Mesothelial cell of epicardium (in vitro differentiated cells): ENCODE measurements around the gene TPRN. TPM values are rescaled to one million over a fixed set of nuclear protein-coding genes. Genes with fewer than 3 reads are reported as not detected.

Experiments
- DNase-seq, 2 experiments: peaks; one replicate each; pipeline ENCODE4 v3.0.0; 2021; ENCODE audit warnings: low spot score in 2 of 2; ENCODE audit not compliant: unreplicated experiment in 2 of 2
- H3K27ac Mint-ChIP-seq: 2 replicates; pipeline ENCODE4 v1.8.0; 2021; ENCODE audit warnings: mixed read lengths
- H3K27me3 Mint-ChIP-seq: 2 replicates; pipeline ENCODE4 v1.8.0; 2021; ENCODE audit warnings: low read depth, mixed read lengths
- H3K36me3 Mint-ChIP-seq: 2 replicates; pipeline ENCODE4 v1.8.0; 2021; ENCODE audit warnings: mixed read lengths
- H3K4me1 Mint-ChIP-seq: 2 replicates; pipeline ENCODE4 v1.8.0; 2021; ENCODE audit warnings: mixed read lengths
- H3K4me3 Mint-ChIP-seq: 2 replicates; pipeline ENCODE4 v1.8.0; 2021; ENCODE audit warnings: mild to moderate bottlenecking, moderate library complexity, mixed read lengths
- H3K9me3 Mint-ChIP-seq: 2 replicates; pipeline ENCODE4 v1.8.0; 2021; ENCODE audit warnings: mixed read lengths
- CTCF ChIP-seq: fragments of 200-600 bp; sonication (generic); IDR thresholded peaks from one replicate; pipeline ENCODE4 v1.5.0; 2021; ENCODE audit warnings: antibody characterized with exemption; ENCODE audit not compliant: unreplicated experiment
- total RNA-seq: library from RNA; stranded (reverse); gene quantifications from 3 replicates; pipeline ENCODE4 v1.2.1, GENCODE V29; 2021

The TPRN gene
- total RNA-seq, 1 donor from 2014 or later = 16.7 TPM

DNA sequence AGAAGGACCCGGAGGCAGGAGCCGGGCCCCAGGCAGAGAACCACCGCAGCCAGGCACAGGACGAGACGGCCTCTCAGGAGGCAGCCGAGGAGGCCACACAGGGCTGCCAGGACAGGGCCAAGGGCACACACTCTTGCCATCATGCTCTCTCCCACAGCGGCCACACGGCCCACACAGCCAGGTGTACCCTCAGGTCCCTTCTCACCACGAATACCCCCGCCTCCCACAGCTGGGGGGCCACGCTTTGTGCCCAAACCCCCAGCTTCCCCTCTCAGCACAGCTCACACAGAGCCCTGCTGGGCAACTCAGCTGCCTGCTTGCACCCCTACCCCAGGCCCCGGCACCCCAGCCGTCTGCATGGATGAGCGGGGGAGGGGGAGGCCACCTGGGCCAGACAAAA, 6.8 kb downstream of the TPRN start:
- Mint-ChIP-seq H3K9me3 (no peaks in the 10 kb centered on the region), H3K36me3 (peaks cover 3% of the 10 kb centered on the region), H3K4me3 (no peak overlapping the region), H3K4me1 (peaks cover 27% of the 10 kb centered on the region), H3K27me3 (no peaks in the 10 kb centered on the region), H3K27ac (no peak overlapping the region)
- no peak for TF ChIP-seq CTCF
- DNase-seq = no peak

DNA sequence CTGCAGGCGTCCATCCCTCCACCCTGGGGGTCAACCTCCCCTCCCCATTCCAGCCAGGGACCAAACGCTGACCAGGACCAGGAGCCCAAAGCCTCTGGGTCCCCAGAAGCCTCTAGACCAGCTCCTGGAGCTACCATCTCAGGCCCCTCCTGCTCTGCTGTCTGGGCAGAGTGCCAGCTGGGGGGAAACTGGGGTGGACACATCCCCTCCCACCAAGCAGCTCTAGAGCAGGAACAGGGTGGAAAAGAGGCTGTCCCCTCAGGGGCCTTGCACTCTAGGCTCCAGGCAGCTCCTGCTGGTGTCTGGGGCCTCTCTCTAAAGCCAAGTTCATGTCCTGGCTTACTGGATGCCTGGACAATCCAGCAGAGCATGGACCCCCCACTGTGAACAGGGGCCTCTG, 7.7 kb downstream of the TPRN start:
- Mint-ChIP-seq H3K36me3 (peaks cover 3% of the 10 kb centered on the region), H3K27me3 (no peaks in the 10 kb centered on the region), H3K4me3 (no peak overlapping the region), H3K9me3 (no peaks in the 10 kb centered on the region), H3K4me1 (peaks cover 23% of the 10 kb centered on the region), H3K27ac (no peak overlapping the region)
- DNase-seq = no peak
- TF ChIP-seq CTCF = no peak

- no peak overlapping the region for H3K4me3 Mint-ChIP-seq
- H3K4me1 Mint-ChIP-seq = peaks cover 27% of the 10 kb centered on the region
- no peak overlapping the region for H3K27ac Mint-ChIP-seq
- no peaks in the 10 kb centered on the region for H3K9me3 Mint-ChIP-seq
- no peaks in the 10 kb centered on the region for H3K27me3 Mint-ChIP-seq
- no peak for DNase-seq
- peaks cover 3% of the 10 kb centered on the region for H3K36me3 Mint-ChIP-seq
- no peak for TF ChIP-seq CTCF
Measured at GRCh38 chr9:137192448-137192780, 8.1 kb downstream of the TPRN start.

GRCh38 chr9:137191691-137192447, 8.7 kb downstream of the TPRN start:
- H3K36me3 Mint-ChIP-seq = peaks cover 3% of the 10 kb centered on the region
- no peak for DNase-seq
- no peaks in the 10 kb centered on the region for H3K27me3 Mint-ChIP-seq
- no peak for TF ChIP-seq CTCF
- no peak overlapping the region for H3K27ac Mint-ChIP-seq
- no peaks in the 10 kb centered on the region for H3K9me3 Mint-ChIP-seq
- H3K4me3 Mint-ChIP-seq = no peak overlapping the region
- peaks cover 32% of the 10 kb centered on the region for H3K4me1 Mint-ChIP-seq

DNA sequence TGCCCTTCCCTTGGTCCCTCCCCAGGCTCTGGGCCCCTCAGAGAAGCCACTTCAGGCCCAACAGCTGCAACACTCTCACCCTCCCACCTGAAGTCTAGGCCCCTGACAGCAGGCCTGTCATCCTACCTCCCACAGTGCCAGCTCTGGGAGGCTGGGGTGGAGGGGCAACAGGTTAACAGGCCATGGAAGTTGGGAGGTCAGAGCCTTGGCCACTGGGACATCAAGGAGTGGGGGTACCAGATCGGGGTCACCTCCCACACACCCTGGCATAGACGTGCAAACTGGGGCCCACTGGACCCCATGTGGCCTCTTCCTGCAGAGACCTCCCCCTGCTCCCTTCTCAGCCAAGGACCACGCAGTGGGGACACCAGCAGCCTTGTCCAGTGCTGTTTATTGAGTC, 9.3 kb downstream of the TPRN start:
- Mint-ChIP-seq H3K27ac (peak overlapping the region; percentile 82), H3K9me3 (no peaks in the 10 kb centered on the region), H3K4me3 (peak overlapping the region; percentile 62), H3K27me3 (no peaks in the 10 kb centered on the region), H3K36me3 (peaks cover 3% of the 10 kb centered on the region), H3K4me1 (peaks cover 36% of the 10 kb centered on the region)
- DNase-seq = no peak
- TF ChIP-seq CTCF = no peak
